K562 (cell line): ENCODE results near the gene CCSER2. TPM values are rescaled to one million over a fixed set of nuclear protein-coding genes. Genes with fewer than 3 reads are reported as not detected.
A peak's percentile ranks its signal among the peaks of the same experiment; 100 is the strongest.

Experiments used
- AFF4 ChIP-seq: sonication (generic); formaldehyde crosslinking; IDR thresholded peaks from 2 replicates; pipeline ENCODE4 v1.8.0; 2023; ENCODE audit warnings: mild to moderate bottlenecking, missing genetic modification reagents
- ATF3 ChIP-seq, 2 experiments: fragments of 450-650 bp in 1 of 2; sonication (generic) in 1 of 2; formaldehyde crosslinking in 1 of 2; IDR thresholded peaks in 1 of 2; conservative IDR thresholded peaks in 1 of 2; 2 replicates each; pipeline versions ENCODE4 v1.6.1 to v1.8.1; 2016 to 2023; ENCODE audit warnings: mild to moderate bottlenecking in 2 of 2, moderate library complexity in 2 of 2, inconsistent platforms in 1 of 2, missing genetic modification reagents in 1 of 2
- CEBPB ChIP-seq: fragments of 450-650 bp; IDR thresholded peaks from 2 replicates; pipeline ENCODE4 v1.6.1; 2016; ENCODE audit warnings: missing genetic modification characterization, missing compliant biosample characterization
- CTCF ChIP-seq, 3 experiments: IDR thresholded peaks in 2 of 3; conservative IDR thresholded peaks in 1 of 3; 2 replicates each; pipeline ENCODE4 v1.5.1; 2011 to 2012; ENCODE audit warnings: low read length in 3 of 3, mild to moderate bottlenecking in 3 of 3, control low read depth in 2 of 3, improper control_type of control experiment in 1 of 3, inconsistent platforms in 1 of 3, low read depth in 1 of 3, mixed read lengths in 1 of 3, moderate library complexity in 1 of 3; ENCODE audit not compliant: insufficient read depth in 2 of 3
- E4F1 ChIP-seq: fragments of 250-450 bp; sonication (Bioruptor Pico); IDR thresholded peaks from 2 replicates; pipeline ENCODE4 v1.5.0; 2021; ENCODE audit warnings: mild to moderate bottlenecking, borderline replicate concordance
- HMGN3 ChIP-seq: IDR thresholded peaks from 2 replicates; pipeline ENCODE4 v1.6.1; 2011; ENCODE audit warnings: borderline replicate concordance, low read depth, mild to moderate bottlenecking, mixed read lengths, low read length; ENCODE audit not compliant: insufficient read length; ENCODE audit errors: extremely low read depth
- LCOR ChIP-seq: sonication (generic); formaldehyde crosslinking; IDR thresholded peaks from 2 replicates; pipeline ENCODE4 v1.8.0; 2022; ENCODE audit warnings: mild to moderate bottlenecking, missing genetic modification reagents
- RAD21 ChIP-seq, 2 experiments: fragments of 250-450 bp in 1 of 2; fragments of 450-650 bp in 1 of 2; sonication (Bioruptor Pico) in 1 of 2; formaldehyde crosslinking in 1 of 2; IDR thresholded peaks in 1 of 2; conservative IDR thresholded peaks in 1 of 2; 2 replicates each; pipeline versions ENCODE4 v1.4.0 to v1.8.0; 2020 to 2022; ENCODE audit warnings: mild to moderate bottlenecking in 2 of 2, moderate library complexity in 1 of 2
- RBM17 ChIP-seq: fragments of 200-400 bp; formaldehyde crosslinking; IDR thresholded peaks from 2 replicates; pipeline ENCODE4 v1.6.1; 2017; ENCODE audit warnings: low read depth, mild to moderate bottlenecking, low read length, borderline replicate concordance
- TAF15 ChIP-seq: fragments of 200-400 bp; formaldehyde crosslinking; IDR thresholded peaks from 2 replicates; pipeline ENCODE4 v1.6.1; 2017; ENCODE audit warnings: mild to moderate bottlenecking, low read depth, low read length, moderate library complexity
- TCF7 ChIP-seq: sonication (generic); IDR thresholded peaks from 2 replicates; pipeline ENCODE4 v1.6.1; 2016; ENCODE audit warnings: antibody characterized with exemption, borderline replicate concordance
- ZEB2 ChIP-seq: fragments of 450-650 bp; IDR thresholded peaks from 2 replicates; pipeline ENCODE4 v1.6.1; 2016
- ZNF175 ChIP-seq: fragments of 200-800 bp; sonication (Bioruptor generic); IDR thresholded peaks from 2 replicates; pipeline ENCODE4 v1.6.1; 2016; ENCODE audit warnings: low read depth, mild to moderate bottlenecking, missing genetic modification characterization, missing compliant biosample characterization
- ZNF217 ChIP-seq: sonication (generic); formaldehyde crosslinking; IDR thresholded peaks from 2 replicates; pipeline ENCODE4 v1.8.0; 2022; ENCODE audit warnings: mild to moderate bottlenecking, missing genetic modification reagents
- ZNF75A ChIP-seq: fragments of 450-650 bp; formaldehyde crosslinking; IDR thresholded peaks from 2 replicates; pipeline ENCODE4 v1.4.0; 2020; ENCODE audit warnings: mild to moderate bottlenecking
- polyA plus RNA-seq, 8 experiments: library from polyadenylated mRNA; depleted of rRNA in 4 of 8; stranded (reverse) in 5 of 8; unstranded in 3 of 8; fragments of >200 nt; fragmentation: Nextera tagmentation in 2 of 8; fragmentation: Illumina TruSeq in 1 of 8; extraction: Ambion mirVana in 2 of 8; extraction: Trizol in 1 of 8; gene quantifications; 2 replicates each; pipeline versions ENCODE4 v1.2.1 to v1.2.3, GENCODE V29; 2011 to 2014; ENCODE audit warnings: inconsistent platforms in 1 of 8, missing spikeins in 1 of 8
- total RNA-seq, 7 experiments: library from RNA; depleted of rRNA in 6 of 7; stranded (reverse); fragments of >200 nt in 6 of 7; fragmentation: Illumina TruSeq in 2 of 7; extraction: Trizol in 2 of 7; gene quantifications; 2 replicates each; pipeline versions ENCODE4 v1.2.1 to v1.2.3, GENCODE V29; 2011 to 2021; ENCODE audit warnings: low replicate concordance in 1 of 7

The CCSER2 gene
- total and polyA plus RNA-seq, 9 of the 15 experiments (the other 6 are each of a cell fraction or from before 2014, with no cell fraction given) = 2.7 to 15.1 (median 9.7) TPM

GRCh38 chr10:84352251-84352842 is 24.0 kb downstream of the CCSER2 start (continued):
- TF ChIP-seq CTCF (IDR thresholded peaks at IDR 0.05 in 2 of 3, conservative IDR thresholded peaks at IDR 0.05 in 1 of 3; ENCODE audit: insufficient read depth in 2 of 3, low read depth in 1 of 3, low read length in 3 of 3) (peak; percentile 86 to 90 (median 87)), ZNF75A (CRISPR knock-in tag) (no peak), AFF4 (CRISPR knock-in tag) (no peak), ATF3 (IDR thresholded peaks at IDR 0.05) (peak; percentile 24; the same call in 1 of the 2 replicates), ATF3 (CRISPR knock-in tag; conservative IDR thresholded peaks at IDR 0.05) (no peak), CEBPB (tag) (0 out of 2 replicates have a peak, but pooled peaks have one; percentile 13), RAD21 (CRISPR knock-in tag; conservative IDR thresholded peaks at IDR 0.05 in 1 of 2, IDR thresholded peaks at IDR 0.05 in 1 of 2) (peak; percentile 52 to 75), E4F1 (CRISPR knock-in tag) (no peak), ZNF217 (CRISPR knock-in tag) (no peak), LCOR (CRISPR knock-in tag) (no peak), TAF15 (no peak), ZNF175 (CRISPR knock-in tag) (no peak), TCF7 (no peak), RBM17 (no peak), HMGN3 (no peak), ZEB2 (no peak)
